C4-2B (cell line): Measurements from ENCODE around the gene DACT3.

ENCODE experiments used
- CTCF ChIP-seq: fragments of 450-650 bp; conservative IDR thresholded peaks from 2 replicates; pipeline ENCODE4 v1.5.1; 2017; ENCODE audit warnings: mild to moderate bottlenecking
- ZFX ChIP-seq: fragments of 450-650 bp; IDR thresholded peaks from 2 replicates; pipeline ENCODE4 v1.6.1; 2017

- TF ChIP-seq CTCF, result no peak
- no peak for TF ChIP-seq ZFX
Measured at GRCh38 chr19:46691948-46692347, 31.0 kb upstream of the DACT3 start.
